Measurements from ENCODE around the gene NAGPA.

Gene NAGPA

GRCh38 chr16:5002699-5003143, 31.0 kb downstream of the NAGPA start:
- DNase-seq (ENCODE audit: low read depth) = no peak

GRCh38 chr16:5001986-5002385, 31.7 kb downstream of the NAGPA start:
- DNase-seq (ENCODE audit: low read depth) = no peak

GRCh38 chr16:5001571-5001970, 32.2 kb downstream of the NAGPA start:
- DNase-seq (ENCODE audit: low read depth) = no peak

GRCh38 chr16:5000573-5001001, 33.1 kb downstream of the NAGPA start:
- no peak for DNase-seq (ENCODE audit: low read depth)

- no peak for DNase-seq (ENCODE audit: low read depth)
These were observed 38.9 kb downstream of the NAGPA start for GRCh38 chr16:4994719-4995434.

GRCh38 chr16:4991754-4992153, 42.0 kb downstream of the NAGPA start:
- no peak for DNase-seq (ENCODE audit: low read depth)

GRCh38 chr16:4990415-4990814, 43.3 kb downstream of the NAGPA start:
- DNase-seq (ENCODE audit: low read depth) = no peak

- no peak for DNase-seq (ENCODE audit: low read depth)
These were observed 44.2 kb downstream of the NAGPA start for GRCh38 chr16:4989391-4990006.

- DNase-seq (ENCODE audit: low read depth) = no peak
These were observed 45.1 kb downstream of the NAGPA start for GRCh38 chr16:4988647-4989046.

GRCh38 chr16:4987580-4988374, 46.0 kb downstream of the NAGPA start:
- no peak for DNase-seq (ENCODE audit: low read depth)

- DNase-seq (ENCODE audit: low read depth) = no peak
These were observed 46.5 kb downstream of the NAGPA start for GRCh38 chr16:4987250-4987579.

GRCh38 chr16:4984174-4984990, 49.4 kb downstream of the NAGPA start:
- DNase-seq (ENCODE audit: low read depth) = no peak

GRCh38 chr16:4982056-4982867, 51.5 kb downstream of the NAGPA start:
- no peak for DNase-seq (ENCODE audit: low read depth)

- DNase-seq (ENCODE audit: low read depth) = no peak
These were observed 52.3 kb downstream of the NAGPA start for GRCh38 chr16:4981473-4981872.

- DNase-seq (ENCODE audit: low read depth) = no peak
These were observed 53.0 kb downstream of the NAGPA start for GRCh38 chr16:4980691-4981090.

GRCh38 chr16:4979736-4980660, 53.7 kb downstream of the NAGPA start:
- no peak for DNase-seq (ENCODE audit: low read depth)

GRCh38 chr16:4979164-4979563, 54.6 kb downstream of the NAGPA start:
- no peak for DNase-seq (ENCODE audit: low read depth)

- DNase-seq (ENCODE audit: low read depth) = no peak
These were observed 57.1 kb downstream of the NAGPA start for GRCh38 chr16:4976611-4977145.

- no peak for DNase-seq (ENCODE audit: low read depth)
These were observed 57.7 kb downstream of the NAGPA start for GRCh38 chr16:4976079-4976478.

Measured in activated T-helper 9 cell treated with anti-CD3 and anti-CD28 coated beads, Interleukin-2, amount 50 U/mL, for 16 hours (primary cell).